Measurements from ENCODE around the gene ZER1.

DNA sequence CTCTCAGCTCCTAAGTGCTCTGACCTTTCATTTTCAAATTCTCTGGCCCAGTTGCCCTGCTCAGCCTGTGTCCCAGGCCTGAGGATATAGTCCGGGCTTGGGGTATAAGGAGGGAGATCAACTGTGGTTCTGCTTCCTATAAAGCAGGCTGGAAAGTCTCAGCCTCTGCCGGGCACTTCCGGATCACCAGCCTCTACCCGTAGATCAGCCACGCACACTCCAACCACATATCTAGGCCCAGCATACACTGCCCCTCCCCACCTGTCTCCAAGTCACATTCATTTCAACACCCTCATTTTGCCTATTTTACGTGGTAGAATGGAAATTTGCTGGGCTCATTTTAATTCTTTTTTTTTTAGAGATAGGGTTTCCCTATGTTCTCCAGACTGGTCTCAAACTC is 3.1 kb downstream of the ZER1 start:
- TF ChIP-seq, protein P1, sequence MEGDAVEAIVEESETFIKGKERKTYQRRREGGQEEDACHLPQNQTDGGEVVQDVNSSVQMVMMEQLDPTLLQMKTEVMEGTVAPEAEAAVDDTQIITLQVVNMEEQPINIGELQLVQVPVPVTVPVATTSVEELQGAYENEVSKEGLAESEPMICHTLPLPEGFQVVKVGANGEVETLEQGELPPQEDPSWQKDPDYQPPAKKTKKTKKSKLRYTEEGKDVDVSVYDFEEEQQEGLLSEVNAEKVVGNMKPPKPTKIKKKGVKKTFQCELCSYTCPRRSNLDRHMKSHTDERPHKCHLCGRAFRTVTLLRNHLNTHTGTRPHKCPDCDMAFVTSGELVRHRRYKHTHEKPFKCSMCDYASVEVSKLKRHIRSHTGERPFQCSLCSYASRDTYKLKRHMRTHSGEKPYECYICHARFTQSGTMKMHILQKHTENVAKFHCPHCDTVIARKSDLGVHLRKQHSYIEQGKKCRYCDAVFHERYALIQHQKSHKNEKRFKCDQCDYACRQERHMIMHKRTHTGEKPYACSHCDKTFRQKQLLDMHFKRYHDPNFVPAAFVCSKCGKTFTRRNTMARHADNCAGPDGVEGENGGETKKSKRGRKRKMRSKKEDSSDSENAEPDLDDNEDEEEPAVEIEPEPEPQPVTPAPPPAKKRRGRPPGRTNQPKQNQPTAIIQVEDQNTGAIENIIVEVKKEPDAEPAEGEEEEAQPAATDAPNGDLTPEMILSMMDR (IDR thresholded peaks at IDR 0.05) = no peak
- TF ChIP-seq POLR2A (IDR thresholded peaks at IDR 0.05) = no peak

Measured in uterus (tissue), 2 donors.